Measurements from ENCODE around the gene ATG9A.
A peak's percentile ranks its signal among the peaks of the same experiment; 100 is the strongest.
"Not testable (repeated sequence)": the region's sequence is repeated elsewhere in the genome, so short reads cannot be mapped to it uniquely, and the experiment has no call there.

Gene ATG9A

DNA sequence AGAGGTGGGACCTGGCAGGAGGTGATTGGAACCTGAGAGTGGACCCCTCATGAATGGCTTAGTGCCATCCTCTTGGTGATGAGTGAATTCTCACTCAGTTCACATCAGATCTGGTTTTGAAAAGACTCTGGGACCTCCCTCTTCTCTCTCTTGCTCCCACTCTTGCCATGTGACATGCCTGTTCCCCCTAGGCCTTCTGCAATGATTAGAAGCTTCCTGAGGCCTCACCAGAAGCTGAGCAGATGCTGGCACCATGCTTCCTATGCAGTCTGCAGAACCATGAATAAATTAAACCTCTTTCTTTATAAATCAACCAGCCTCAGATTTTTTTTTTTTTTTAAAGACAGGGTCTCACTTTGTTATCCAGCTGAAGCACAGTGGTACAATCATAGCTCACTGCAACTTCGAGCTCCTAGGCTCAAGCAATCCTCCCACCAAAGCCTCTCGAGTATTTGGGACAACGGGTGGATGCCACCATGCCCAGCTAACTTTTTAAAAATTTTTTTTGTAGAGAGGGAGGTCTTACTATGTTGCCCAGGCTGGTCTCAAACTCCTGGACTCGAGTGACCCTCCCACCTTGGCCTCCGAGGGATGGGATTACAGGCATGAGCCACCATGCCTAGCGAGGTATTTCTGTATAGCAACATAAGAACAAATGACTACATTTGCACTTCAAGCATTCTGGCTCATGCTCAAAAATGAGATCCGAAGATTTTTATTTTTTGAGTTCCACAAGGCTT, 24.8 kb downstream of the ATG9A start:
- DNase-seq: no peak

DNA sequence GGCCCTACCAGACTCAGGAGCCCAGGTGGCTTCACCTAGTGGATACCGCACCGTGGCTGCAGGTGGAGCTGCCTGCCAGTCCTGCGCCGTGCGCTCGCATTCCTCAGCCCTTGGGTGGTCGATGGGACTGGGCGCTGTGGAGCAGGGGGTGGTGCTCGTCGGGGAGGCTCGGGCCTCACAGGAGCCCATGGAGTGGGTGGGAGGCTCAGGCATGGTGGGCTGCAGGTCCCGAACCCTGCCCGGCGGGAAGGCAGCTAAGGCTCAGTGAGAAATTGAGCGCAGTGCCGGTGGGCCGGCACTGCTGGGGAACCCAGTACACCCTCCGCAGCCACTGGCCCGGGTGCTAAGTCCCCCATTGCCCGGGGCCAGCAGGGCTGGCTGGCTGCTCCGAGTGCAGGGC, 28.1 kb downstream of the ATG9A start:
- DNase-seq: not testable (repeated sequence)

DNA sequence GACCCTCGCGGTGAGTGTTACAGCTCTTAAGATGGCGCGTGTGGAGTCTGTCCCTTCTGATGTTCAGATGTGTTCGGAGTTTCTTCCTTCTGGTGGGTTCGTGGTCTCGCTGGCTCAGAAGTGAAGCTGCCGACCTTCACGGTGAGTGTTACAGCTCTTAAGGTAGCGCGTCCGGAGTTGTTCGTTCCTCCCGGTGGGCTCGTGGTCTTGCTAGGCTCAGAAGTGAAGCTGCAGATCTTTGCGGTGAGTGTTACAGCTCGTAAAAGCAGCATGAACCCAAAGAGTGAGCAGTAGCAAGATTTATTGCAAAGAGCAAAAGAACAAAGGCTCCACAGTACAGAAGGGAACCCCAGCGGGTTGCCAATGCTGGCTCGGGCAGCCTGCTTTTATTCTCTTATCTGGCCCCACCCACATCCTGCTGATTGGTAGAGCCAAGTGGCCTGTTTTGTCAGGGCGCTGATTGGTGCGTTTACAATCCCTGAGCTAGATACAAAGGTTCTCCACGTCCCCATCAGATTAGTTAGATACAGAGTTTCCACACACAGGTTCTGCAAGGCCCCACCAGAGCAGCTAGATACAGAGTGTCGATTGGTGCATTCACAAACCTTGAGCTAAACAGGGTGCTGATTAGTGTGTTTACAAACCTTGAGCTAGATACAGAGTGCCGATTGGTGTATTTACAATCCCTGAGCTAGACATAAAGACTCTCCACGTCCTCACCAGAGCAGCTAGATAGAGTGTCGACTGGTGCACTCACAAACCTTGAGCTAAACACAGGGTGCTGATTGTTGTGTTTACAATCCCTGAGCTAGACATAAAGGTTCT, 28.7 kb downstream of the ATG9A start:
- not testable (repeated sequence) for DNase-seq

DNA sequence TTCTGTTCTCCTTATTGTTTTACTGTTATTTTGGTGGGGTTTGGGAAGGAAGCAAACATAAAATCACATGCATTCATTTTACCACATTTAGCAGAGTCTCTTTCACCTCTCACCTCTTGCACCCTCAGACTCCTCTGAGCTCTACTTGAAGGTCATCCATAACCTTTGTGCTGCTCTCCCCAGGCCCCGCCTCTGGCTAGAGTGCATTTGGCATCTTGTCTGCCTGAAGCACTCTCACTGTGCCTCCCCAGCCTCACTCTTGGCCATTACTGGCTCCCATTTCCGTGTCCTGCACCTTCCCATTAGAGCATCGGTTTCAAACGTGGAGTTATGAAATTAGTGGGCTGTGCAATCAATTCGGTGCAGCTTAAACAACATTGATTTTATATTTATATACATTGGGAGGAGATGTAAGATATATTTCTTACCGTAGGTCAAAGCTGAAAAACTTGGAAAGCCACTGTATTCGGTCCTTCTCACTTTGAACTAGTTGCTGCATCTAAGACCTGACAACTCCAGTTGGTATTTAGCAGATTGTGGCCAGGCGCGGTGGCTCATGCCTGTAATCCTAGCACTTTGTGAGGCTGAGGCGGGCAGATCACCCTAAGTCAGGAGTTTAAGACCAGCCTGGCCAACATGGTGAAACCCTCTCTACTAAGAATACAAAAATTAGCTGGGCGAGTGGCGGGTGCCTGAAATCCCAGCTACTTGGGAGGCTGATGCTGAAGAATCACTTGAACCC, 29.8 kb downstream of the ATG9A start:
- no peak for DNase-seq

DNA sequence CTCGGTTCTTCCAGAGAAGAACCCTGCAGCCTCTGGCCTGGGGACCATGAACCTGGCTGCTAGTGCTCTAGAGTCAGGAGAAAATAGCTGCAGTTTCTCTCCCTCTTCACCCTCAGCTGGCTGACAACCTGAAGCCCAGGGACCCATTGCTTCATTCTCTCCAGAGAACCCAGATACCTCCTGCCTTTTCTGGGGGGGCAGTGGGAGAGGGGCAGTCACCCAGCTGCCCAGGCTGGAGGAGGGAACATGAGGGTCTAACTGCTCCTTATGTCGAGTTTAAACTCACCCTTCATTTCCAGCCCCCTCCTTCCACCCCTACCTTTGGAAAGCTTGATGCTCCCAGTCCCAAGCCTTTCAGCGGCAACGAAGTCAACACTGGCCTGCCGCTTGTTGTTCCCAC, 30.5 kb downstream of the ATG9A start:
- no peak for DNase-seq

DNA sequence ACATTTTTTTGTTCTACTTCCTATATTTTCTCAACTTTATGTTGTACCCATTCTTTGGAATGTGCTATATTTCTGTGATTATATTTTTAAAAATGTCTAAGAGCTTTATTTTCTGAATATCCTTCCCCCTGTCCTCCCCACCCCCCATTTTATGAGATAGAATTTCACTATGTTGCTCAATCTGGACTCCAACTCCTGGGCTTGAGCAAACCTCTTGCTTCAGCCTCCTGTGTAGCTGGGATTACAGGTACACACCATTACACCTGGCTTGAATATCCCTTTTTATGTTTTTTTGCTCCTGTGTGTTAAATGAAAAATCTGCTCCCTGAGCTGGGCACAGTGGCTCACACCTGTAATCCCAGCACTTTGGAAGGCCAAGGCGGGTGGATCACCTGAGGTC, 32.0 kb downstream of the ATG9A start:
- no peak for DNase-seq

DNA sequence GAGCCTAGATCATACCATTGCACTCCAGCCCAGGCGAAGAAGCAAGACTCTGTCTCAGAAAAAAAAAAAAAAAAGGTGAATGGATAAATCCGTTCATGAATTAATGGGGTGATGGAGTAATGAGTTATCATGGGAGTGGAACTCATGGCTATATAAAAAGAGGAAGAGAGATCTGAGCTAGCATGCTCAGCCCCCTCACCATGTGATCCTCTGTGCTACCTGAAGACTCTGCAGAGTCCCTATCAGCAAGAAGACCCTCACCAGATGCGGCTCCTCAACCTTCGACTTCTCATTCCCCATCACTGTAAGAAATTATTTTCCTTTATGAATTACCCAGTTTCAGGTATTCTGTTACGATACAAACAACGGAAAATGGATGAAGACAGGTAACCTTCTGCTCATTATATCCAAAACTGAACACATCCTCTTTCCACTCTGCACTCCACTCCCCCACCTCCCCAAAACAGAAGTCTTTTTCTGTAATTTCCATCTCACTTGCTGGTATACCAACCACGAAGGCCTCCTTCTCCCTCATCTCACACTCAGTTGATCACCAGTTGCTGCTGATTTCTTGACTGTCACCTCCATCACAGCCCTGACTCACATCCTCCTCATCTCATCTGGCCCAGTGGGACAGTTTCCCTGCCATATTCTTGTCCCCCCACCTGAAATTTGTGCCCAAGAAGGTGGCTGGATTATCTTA, 42.5 kb downstream of the ATG9A start:
- DNase-seq: no peak

DNA sequence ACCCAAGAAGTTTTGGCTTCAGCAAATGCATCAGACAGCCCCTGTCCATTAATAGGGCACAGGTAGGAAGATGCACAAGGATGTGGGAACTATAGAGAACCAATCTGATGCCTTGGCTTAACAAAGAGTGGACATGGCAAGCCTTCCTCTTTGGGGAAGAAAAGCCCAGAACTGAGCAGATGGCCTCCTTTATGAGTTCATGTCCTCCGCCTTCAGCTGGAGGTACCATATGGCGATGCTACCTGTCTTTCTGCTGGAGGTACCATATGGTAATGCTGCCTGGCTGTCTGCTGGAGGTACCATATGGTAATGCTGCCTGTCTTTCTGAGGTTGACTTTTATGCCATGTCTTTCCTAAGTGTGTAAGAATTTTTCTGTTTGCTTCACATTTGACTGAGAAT, 45.3 kb downstream of the ATG9A start:
- DNase-seq: no peak

DNA sequence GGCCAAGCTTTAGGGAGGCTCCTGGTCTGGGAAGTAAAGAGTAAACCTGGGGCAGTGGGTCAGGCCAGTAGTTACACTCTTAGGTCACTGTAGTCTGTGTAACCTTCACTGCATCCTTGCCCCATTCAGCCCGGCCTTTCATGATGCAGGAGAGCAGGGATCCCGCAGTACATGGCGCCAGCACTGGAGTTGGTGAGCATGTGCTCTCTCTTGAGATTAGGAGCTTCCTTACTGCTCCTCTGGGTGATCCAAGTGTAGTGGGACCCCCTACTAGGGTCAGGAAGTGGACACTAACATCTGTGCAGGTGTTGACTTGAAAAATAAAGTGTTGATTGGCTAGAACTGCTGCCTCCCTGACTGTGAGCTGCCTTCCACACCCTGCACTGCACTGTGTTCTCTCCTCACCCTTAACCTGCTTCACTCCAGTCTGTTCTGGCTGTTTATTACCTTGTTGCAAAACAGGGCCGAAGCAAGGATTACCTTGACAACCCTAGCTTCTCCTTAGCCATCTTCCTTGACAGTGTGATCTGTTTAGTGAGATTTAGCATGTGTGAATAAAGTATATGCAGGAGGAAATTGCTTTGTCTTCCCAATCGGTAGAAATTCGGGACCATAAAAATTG, 46.2 kb downstream of the ATG9A start:
- DNase-seq: no peak

DNA sequence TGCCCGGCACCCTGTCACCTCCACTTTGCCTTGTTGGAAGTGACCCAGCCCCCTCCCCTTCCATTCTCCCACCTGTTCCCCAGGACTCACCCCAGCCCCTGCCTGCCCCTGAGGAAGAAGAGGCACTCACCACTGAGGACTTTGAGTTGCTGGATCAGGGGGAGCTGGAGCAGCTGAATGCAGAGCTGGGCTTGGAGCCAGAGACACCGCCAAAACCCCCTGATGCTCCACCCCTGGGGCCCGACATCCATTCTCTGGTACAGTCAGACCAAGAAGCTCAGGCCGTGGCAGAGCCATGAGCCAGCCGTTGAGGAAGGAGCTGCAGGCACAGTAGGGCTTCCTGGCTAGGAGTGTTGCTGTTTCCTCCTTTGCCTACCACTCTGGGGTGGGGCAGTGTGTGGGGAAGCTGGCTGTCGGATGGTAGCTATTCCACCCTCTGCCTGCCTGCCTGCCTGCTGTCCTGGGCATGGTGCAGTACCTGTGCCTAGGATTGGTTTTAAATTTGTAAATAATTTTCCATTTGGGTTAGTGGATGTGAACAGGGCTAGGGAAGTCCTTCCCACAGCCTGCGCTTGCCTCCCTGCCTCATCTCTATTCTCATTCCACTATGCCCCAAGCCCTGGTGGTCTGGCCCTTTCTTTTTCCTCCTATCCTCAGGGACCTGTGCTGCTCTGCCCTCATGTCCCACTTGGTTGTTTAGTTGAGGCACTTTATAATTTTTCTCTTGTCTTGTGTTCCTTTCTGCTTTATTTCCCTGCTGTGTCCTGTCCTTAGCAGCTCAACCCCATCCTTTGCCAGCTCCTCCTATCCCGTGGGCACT, 46.9 kb downstream of the ATG9A start:
- DNase-seq: no peak

DNA sequence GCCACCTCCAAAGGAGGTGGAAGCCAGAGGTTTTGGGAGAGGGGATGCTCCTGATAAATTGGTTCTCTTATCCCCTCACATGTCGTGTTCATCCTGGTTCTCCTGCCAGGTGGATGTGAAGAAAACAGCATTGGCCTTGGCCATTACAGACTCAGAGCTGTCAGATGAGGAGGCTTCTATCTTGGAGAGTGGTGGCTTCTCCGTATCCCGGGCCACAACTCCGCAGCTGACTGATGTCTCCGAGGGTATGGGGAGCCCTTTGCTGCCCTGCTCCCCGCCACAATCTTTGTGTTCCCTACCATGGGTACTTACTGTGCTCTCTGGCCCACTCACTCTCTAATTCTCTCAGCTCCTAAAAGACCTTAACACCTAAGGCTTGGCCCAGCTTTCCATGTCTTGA, 47.9 kb downstream of the ATG9A start:
- DNase-seq: no peak

DNA sequence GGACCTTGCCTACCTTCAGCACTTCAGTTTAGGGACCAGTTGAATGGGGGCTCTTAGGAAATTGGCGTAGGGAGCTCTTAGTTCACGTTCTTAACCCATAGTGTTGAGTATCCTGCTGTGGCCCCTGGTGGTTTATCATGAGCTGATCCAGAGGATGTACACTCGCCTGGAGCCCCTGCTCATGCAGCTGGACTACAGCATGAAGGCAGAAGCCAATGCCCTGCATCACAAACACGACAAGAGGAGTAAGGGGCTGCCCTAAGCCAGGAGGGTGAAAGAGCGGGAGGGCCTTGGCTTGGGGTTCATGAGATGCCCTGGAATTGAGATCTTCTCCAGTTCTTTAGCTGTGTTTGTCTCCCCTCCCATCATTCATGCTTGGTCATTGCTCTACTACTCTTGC, 48.5 kb downstream of the ATG9A start:
- no peak for DNase-seq

DNA sequence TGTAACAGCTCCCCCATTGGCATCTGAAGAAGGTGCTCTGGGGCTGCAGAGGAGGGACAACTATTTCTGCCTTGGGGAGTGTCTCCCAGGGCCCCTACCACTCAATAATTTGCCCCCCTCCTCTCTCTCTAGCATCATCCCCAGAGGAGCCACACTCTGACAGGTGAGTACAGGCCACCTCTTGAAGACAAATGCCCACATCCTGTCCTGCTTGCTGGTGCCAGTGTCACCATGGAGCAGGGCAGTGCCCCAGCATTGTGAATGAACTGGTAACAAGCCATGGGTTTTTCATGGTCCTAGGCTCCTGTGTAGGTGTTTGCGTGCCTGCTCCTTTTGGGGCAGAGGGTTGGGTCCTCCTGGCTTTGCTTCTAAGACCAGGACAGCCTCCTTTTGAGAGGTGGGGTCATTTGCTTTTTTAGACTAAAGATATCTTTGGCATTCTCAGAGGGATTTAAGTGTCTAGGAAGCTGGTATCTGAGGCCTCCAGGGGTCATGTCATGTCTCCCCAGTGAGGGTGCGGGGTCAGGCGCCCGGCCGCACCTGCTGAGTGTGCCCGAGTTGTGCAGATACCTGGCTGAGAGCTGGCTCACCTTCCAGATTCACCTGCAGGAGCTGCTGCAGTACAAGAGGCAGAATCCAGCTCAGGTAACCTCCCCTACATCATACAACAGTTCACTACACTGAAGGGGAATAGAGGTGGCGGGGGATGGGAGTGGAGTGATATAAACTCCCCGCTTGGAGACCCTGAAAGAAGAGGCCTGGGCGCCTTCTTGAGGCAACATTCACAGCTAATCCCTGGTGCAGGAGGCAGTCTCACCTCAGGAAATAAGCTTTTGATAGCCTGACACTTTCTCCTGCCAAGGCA, 49.6 kb downstream of the ATG9A start:
- no peak for DNase-seq

DNA sequence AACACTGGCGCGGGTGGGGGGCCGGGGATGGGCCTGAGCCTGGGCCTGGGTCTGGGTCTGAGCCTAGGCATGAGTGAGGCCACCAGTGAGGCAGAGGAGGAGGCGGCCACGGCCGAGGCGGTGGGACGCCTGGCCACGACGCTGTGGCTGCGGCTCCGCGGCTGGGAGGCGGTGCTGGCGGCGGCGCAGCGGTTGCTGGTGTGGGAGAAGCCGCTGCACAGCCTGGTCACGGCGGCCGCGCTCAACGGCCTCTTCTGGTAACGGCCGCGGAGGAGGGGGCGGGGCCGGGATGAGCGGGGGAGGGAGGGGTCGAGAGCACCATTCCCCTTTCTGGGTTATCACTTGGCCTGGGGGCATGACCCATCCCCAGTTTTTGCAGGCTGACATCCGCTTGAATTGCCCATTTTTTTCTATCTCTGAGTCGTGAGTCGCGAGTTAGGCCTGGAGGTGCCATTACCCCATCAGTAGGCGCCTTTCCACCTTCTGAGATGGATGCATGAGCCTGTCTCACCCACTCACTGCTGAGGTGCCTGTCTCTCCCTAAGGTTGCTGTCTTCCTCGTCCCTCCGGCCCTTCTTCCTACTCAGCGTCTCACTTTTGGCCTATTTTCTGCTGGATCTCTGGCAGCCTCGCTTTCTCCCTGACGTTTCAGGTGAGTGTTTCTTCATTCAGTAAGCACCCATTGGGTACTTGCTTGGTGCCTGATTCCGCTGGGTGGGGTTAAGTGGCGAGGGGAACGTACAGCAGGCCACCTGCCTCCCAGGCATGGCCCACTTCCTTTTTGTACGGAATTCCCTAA, 50.9 kb downstream of the ATG9A start:
- DNase-seq: no peak

DNA sequence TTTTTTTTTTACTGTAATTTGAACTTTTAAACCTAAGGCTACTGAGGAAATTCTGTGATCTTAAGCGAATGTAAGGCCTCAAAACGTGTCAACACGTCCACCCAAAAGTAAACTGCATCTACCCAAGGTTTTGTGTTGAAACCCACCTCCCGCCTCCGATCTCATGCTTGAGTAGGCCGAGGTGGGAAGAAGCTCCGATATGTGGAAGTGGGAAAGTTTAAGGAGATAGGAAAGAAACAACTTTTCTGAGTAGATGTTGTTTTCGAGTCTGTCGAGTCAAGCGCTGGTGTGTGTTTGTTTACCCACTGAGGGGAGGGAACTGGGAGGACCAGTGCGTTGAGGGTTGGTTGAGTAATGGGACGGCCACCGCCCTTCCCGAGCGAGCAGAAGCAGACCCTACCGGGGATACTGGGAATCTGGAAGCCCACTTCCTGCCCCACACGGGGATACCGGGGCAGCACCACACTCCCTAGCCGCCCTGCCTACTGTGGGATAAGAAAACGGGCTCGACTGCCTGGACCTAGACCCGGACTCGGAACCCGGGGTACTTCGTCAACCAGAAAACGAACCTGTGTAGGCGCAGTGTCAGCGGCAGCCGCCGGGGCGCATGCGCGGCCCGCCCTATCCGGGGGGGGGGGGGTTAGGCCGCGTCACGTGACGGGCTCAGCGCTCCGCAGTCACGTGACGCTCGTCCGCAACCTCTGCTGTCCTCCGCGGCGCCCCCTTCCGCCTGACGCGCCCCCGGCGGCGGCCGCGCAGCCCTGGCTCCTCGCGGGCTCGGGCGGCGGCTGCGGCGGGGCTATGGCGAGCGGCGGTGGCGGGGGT, 51.7 kb downstream of the ATG9A start, which contains the start of gene RETREG2:
TSS of gene RETREG2 (plus strand) at position 724 of the 825 bp plus-strand sequence. CDS start at position 802, 78 bp downstream.
- DNase-seq: peak; percentile 85

DNA sequence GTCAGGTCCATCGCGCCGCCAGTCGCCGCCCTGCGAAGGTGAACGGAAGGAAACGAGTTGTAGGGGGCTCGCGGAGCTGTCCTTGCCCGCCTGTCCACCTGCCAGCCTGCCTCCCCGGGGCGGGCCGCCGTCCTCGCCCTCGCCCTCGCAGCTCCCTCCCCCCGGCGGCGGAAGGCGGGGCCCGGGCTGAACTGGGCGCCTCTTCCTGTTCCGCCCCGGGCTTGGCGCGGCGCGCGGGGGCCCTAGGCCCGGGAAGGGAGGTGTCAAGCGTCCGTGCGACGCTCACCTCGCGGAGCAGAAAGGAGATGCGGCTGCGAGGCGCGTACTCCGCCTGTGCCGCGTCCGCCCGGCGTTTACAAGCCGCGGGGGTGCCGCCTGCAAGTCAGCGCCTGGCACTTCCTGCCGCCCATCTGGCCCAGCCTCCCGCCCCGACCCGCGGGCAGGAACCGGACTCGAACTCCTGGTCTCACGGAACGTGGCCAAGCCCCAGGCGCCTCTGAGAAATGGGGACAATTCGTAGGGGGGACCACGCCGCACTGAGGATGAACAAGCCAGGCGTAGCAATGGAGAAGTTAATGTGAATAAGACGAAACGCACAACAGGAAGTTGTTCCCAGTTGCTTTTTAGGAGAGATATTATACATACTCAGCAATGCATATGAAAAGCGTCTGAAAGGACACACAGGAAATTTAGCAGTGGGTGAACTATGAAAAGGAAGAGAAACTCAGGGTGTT, 52.5 kb downstream of the ATG9A start, which contains the start of gene CNPPD1:
TSS of gene CNPPD1 (minus strand) at position 108 of the 734 bp plus-strand sequence. CDS start at position 11, 97 bp downstream.
- DNase-seq: peak; percentile 74

DNA sequence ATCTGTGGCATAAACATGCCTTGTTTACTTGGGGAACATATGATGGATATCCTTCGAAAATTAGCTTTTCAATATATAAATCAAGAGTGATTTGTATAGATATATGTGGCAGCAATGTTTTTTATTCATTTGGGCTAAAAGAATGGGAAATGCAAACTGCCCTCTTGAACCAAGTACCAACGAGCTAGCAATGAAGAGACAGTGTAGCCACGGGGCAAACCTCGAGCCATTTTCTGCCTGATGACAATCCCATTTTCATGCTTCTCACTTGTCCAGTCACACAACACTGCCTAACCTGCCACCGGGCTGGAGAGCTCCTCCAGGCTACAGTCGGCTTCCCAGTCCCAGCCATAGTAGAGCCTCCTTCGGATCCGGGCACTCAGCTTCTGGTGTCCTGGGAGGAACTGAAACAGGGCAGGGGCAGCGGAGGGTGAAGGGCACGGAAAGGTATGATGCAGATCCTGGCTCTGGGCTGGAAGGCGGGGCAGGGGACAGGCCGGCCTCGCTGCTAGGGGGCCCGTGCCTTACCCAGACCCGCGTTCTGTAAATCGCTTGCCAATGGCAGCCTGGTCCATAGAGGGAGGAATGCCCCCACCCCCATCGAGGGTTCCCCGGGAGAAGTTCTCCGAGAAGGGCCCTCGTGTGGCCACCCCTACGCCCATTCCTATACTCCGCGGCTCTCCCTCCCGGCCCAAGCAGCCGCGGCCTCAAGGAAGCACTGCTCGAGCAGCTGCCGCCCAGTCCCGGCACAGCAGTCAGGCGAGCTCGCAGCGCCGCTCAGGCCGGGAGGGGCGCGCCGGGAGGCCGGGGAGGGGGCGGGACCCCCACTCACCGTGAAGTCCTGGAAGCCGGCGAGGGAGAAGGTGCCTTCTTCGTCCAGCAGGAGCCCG, 53.3 kb downstream of the ATG9A start:
- peak; percentile 20 for DNase-seq

All from fibroblast of upper back skin (primary cell).